Ovary (tissue), 9 donors: ENCODE results near the gene PTPN3. TPM values are rescaled to one million over a fixed set of nuclear protein-coding genes. Genes with fewer than 3 reads are reported as not detected.

Source experiments
- DNase-seq, 5 donors: peaks; one replicate each; pipeline ENCODE4 v3.0.0-alpha.2; 2019 to 2020
- H3K27ac ChIP-seq, 2 donors: fragments of 200-600 bp; one replicate each; pipeline versions ENCODE4 v1.5.1 to v1.8.0; 2019 to 2022
- H3K27me3 ChIP-seq: fragments of 200-600 bp; one replicate; pipeline ENCODE4 v1.8.0; 2022
- H3K36me3 ChIP-seq: fragments of 200-600 bp; sonication (generic); one replicate; pipeline ENCODE4 v1.5.1; 2019
- H3K4me1 ChIP-seq: one replicate; pipeline ENCODE4 v1.8.1; 2013; ENCODE audit warnings: mild to moderate bottlenecking, moderate library complexity; ENCODE audit not compliant: insufficient read depth
- H3K4me3 ChIP-seq: fragments of 200-600 bp; sonication (generic); one replicate; pipeline ENCODE4 v1.5.1; 2017
- H3K9me3 ChIP-seq, 2 donors: fragments of 200-600 bp in 1 of 2; sonication (generic) in 1 of 2; one replicate each; pipeline versions ENCODE4 v1.5.1 to v1.8.1; 2013 to 2019; ENCODE audit warnings: mild to moderate bottlenecking in 1 of 2, moderate library complexity in 1 of 2
- EP300 ChIP-seq: sonication (generic); formaldehyde crosslinking; IDR thresholded peaks from one replicate; pipeline ENCODE4 v1.6.1; 2017; ENCODE audit warnings: antibody characterized with exemption
- POLR2A ChIP-seq: fragments of 450-650 bp; IDR thresholded peaks from one replicate; pipeline ENCODE4 v1.6.1; 2017; ENCODE audit warnings: antibody characterized with exemption, mild to moderate bottlenecking, moderate library complexity
- WGBS, 3 donors: extraction: QIAGEN DNeasy Blood & Tissue Kit in 1 of 3; methylation state at CpG; one replicate each; pipeline versions ENCODE4 v1.1.5 to v1.1.7; 2013 to 2017; 5-methylcytosine and 5-hydroxymethylcytosine counted together
- intact Hi-C, 4 donors: fragments of 100-400 bp; cut with DNase I; formaldehyde crosslinking; loops; one replicate each; pipeline versions ENCODE4 v1.11.0 to v1.15.1; 2022 to 2023
- polyA plus RNA-seq, 2 donors: library from polyadenylated mRNA; stranded (reverse); fragments of 200-250 nt in 1 of 2; fragments of 350-450 nt in 1 of 2; fragmentation: Illumina TruSeq in 1 of 2; extraction: RNeasy Lipid Tissue Mini Kit (QIAGEN cat#74804) in 1 of 2; gene quantifications; one replicate each; pipeline ENCODE4 v1.2.3, GENCODE V29; 2013 to 2014
- total RNA-seq, 7 donors: library from RNA; depleted of rRNA in 2 of 7; stranded (reverse); fragments of >200 nt in 2 of 7; fragmentation: NEBNext Ultra II Directional in 3 of 7; extraction: Animal tissue kit (Norgen Biotek cat#: 25700) in 3 of 7; gene quantifications; one replicate each; pipeline versions ENCODE4 v1.1.0 to v1.2.4, GENCODE V29; 2016 to 2023
- TF ChIP-seq, protein P1 (sequence below), 3 donors: fragments of 450-650 bp in 2 of 3; fragments of 200-600 bp in 1 of 3; IDR thresholded peaks; one replicate each; pipeline versions ENCODE4 v1.5.1 to v1.8.0; 2016 to 2022; ENCODE audit warnings: antibody characterized with exemption in 3 of 3, mild to moderate bottlenecking in 1 of 3
- donor health status: DM: no; HTN: no; CAD: no; lungs with moderate emphysema.
- donor health status: DM: no; HTN: no; CAD: no.
- donor health status: Bipolar disorder and iron deficiency.
- donor health status: DM: yes; HTN: yes; CAD: no.
- donor health status: DM: no; HTN: no; CAD: no.
- donor health status: DM: yes; HTN: yes; CAD: no.

PTPN3 gene
- total and polyA plus RNA-seq, 9 donors, result 0.20 to 17.8 (median 1.6) TPM

DNA sequence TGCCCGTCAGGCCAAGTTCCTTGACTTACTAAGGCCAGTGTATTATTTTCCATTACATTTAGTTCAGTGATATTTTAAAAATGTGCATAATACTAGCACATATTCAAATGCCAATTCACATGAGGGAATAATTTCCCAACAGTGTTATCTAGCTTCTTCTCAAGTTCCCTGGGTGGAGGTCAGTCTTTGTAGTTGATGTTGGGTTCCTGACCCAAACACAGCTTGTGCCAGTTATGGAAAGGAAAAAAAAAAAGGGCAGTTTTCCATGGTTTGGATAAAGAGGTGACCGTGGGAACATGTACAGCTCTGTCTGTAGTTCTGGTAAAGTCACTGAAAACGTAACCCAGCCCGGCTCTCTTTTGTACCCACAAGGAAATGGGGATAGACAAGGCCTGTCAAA is 11.5 kb upstream of the PTPN3 start:
- WGBS, 3 donors, result 60 to 75% (median 61%) methylated on average over 4 of the region's 4 CpGs
- no peaks in the 10 kb centered on the region for H3K36me3 ChIP-seq
- DNase-seq, result no peak
- TF ChIP-seq EP300 (no peak), POLR2A (no peak)
- TF ChIP-seq, protein P1, sequence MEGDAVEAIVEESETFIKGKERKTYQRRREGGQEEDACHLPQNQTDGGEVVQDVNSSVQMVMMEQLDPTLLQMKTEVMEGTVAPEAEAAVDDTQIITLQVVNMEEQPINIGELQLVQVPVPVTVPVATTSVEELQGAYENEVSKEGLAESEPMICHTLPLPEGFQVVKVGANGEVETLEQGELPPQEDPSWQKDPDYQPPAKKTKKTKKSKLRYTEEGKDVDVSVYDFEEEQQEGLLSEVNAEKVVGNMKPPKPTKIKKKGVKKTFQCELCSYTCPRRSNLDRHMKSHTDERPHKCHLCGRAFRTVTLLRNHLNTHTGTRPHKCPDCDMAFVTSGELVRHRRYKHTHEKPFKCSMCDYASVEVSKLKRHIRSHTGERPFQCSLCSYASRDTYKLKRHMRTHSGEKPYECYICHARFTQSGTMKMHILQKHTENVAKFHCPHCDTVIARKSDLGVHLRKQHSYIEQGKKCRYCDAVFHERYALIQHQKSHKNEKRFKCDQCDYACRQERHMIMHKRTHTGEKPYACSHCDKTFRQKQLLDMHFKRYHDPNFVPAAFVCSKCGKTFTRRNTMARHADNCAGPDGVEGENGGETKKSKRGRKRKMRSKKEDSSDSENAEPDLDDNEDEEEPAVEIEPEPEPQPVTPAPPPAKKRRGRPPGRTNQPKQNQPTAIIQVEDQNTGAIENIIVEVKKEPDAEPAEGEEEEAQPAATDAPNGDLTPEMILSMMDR (IDR thresholded peaks at IDR 0.05), result no peak
- no peaks in the 10 kb centered on the region for H3K9me3 ChIP-seq
- no peaks in the 10 kb centered on the region for H3K4me1 ChIP-seq
- intact Hi-C loops, result no loop called here
- H3K4me3 ChIP-seq, result no peak overlapping the region
- H3K27me3 ChIP-seq, result no peaks in the 10 kb centered on the region
- H3K27ac ChIP-seq, result no peak overlapping the region

DNA sequence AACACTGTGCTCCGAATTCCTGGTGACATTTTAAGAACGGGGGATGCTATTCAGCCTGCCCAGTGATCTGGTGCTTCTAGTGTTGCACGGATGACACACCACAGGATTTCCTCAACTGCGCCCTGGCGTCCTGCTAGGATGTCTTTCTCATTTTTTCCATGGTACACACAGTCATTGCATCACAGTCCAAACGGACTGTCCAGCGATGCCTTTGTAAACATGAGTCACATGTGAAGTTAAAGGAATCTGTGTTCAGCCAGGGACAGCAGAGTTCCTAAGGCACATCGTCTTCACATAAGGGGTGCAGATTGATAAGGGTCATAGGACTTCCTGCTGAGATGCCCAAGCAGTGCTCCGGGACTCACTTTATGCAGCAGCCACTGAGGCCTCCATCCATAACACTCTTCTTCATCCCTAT is 9.3 kb upstream of the PTPN3 start:
- peak in 1 of 5 donors; percentile 27 for DNase-seq
- Histone ChIP-seq H3K36me3 (no peaks in the 10 kb centered on the region), H3K27me3 (no peaks in the 10 kb centered on the region), H3K9me3 (no peaks in the 10 kb centered on the region), H3K27ac (no peak overlapping the region), H3K4me1 (no peaks in the 10 kb centered on the region), H3K4me3 (no peak overlapping the region)
- intact Hi-C loops, result no loop called here
- 73 to 80% (median 78%) methylated on average over 9 of the region's 9 CpGs for WGBS, 3 donors
- TF ChIP-seq POLR2A (no peak), EP300 (no peak)
- TF ChIP-seq, protein P1 (IDR thresholded peaks at IDR 0.05), result no peak

DNA sequence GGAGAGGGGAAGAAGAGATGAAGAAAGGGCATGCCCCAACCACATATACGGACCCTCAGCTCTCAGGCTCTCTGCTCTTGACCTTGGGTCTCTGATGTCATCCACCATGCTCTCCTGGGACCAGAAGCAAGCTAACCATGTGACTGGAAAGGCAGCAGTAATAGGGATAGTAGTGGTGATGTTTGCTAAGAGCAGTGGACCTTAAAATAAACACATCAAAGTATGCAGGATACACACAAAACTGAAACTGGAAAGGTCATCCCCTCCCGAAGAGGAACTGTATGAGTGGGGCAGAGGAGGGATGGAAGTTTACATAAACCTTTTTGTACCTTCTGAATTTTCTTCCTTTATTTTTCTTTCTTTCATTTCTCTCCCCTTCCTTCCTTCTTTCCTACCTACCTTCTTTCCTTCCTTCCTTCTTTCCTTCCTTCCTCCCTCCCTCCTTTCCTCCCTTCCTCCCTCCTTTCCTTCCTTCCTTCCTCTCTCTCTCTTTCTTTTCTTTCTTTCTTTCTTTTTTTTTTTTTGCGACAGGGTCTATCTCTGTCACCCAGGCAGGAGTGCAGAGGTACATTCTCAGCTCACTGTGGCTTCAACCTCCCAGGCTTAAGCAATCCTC is 8.1 kb upstream of the PTPN3 start:
- TF ChIP-seq, protein P1 (IDR thresholded peaks at IDR 0.05), result no peak
- no peaks in the 10 kb centered on the region for H3K27me3 ChIP-seq
- no peaks in the 10 kb centered on the region for H3K9me3 ChIP-seq
- DNase-seq, result no peak
- H3K4me3 ChIP-seq, result no peak overlapping the region
- 41 to 53% (median 42%) methylated on average over 3 of the region's 3 CpGs for WGBS, 3 donors
- H3K36me3 ChIP-seq, result no peaks in the 10 kb centered on the region
- intact Hi-C loops, result no loop called here
- no peak overlapping the region for H3K27ac ChIP-seq
- H3K4me1 ChIP-seq, result no peaks in the 10 kb centered on the region

DNA sequence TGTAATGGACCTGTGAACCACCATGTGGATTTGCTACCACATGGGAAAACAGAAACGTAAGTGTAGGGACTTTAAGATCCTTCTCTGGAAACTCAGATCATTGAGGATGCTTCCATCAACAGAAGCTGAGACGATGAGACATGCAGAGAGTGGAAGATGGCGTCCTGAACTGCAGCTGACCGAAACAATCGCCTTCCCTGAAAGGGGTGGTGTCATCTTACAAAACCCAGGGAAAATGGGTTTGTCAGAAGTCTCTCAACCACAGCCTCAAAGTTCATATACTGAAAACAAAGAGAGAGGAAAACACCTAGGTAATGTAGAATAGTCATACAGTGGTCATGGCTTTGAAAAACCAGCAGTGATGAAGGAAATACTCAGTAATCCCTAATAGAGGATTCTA is 6.6 kb upstream of the PTPN3 start:
- Histone ChIP-seq H3K9me3 (no peaks in the 10 kb centered on the region), H3K36me3 (no peaks in the 10 kb centered on the region), H3K4me1 (no peaks in the 10 kb centered on the region), H3K4me3 (no peak overlapping the region), H3K27me3 (no peaks in the 10 kb centered on the region), H3K27ac (no peak overlapping the region)
- intact Hi-C loops, result no loop called here
- TF ChIP-seq EP300 (no peak), POLR2A (no peak)
- TF ChIP-seq, protein P1 (IDR thresholded peaks at IDR 0.05), result no peak
- DNase-seq, result no peak
- 64% methylated on average over 5 of the region's 5 CpGs for WGBS, 3 donors
